ENCODE data around the gene MAP3K10.
"Not testable (repeated sequence)": the region's sequence is repeated elsewhere in the genome, so short reads cannot be mapped to it uniquely, and the experiment has no call there.

Gene MAP3K10

DNA sequence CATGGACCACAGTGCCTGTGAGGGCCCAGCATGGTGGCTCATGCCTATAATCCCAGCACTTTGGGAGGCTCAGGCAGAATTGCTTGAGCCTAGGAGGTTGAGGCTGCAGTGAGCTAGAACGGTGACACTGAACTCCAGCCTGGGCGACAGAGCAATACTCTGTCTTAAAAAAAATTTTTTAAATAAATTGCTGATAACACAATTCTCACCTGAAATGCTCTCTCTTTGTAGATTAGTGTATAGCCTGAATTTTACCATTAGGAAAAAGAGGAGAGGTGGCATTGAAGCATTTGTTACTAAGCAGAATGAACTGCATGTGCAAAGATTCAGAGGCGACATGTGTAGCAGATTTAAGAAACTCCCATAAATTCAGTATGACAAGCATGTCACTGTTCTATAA lies 29.1 kb upstream of the MAP3K10 start:
- Histone ChIP-seq H3K4me3 (ENCODE audit: severe bottlenecking) (no peak overlapping the region), H3K9me3 (ENCODE audit: severe bottlenecking) (no peaks in the 10 kb centered on the region), H3K27ac (ENCODE audit: poor library complexity, severe bottlenecking) (no peak overlapping the region), H3K4me1 (ENCODE audit: insufficient read depth, poor library complexity, severe bottlenecking) (no peaks in the 10 kb centered on the region), H3K36me3 (ENCODE audit: low read depth) (no peaks in the 10 kb centered on the region), H3K27me3 (ENCODE audit: insufficient read depth, poor library complexity, severe bottlenecking) (no peaks in the 10 kb centered on the region)
- TF ChIP-seq, protein P1, sequence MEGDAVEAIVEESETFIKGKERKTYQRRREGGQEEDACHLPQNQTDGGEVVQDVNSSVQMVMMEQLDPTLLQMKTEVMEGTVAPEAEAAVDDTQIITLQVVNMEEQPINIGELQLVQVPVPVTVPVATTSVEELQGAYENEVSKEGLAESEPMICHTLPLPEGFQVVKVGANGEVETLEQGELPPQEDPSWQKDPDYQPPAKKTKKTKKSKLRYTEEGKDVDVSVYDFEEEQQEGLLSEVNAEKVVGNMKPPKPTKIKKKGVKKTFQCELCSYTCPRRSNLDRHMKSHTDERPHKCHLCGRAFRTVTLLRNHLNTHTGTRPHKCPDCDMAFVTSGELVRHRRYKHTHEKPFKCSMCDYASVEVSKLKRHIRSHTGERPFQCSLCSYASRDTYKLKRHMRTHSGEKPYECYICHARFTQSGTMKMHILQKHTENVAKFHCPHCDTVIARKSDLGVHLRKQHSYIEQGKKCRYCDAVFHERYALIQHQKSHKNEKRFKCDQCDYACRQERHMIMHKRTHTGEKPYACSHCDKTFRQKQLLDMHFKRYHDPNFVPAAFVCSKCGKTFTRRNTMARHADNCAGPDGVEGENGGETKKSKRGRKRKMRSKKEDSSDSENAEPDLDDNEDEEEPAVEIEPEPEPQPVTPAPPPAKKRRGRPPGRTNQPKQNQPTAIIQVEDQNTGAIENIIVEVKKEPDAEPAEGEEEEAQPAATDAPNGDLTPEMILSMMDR (IDR thresholded peaks at IDR 0.05; ENCODE audit: poor library complexity, severe bottlenecking): no peak
- no peak for DNase-seq (ENCODE audit: low spot score)
- ATAC-seq (ENCODE audit: low read depth): no peak

DNA sequence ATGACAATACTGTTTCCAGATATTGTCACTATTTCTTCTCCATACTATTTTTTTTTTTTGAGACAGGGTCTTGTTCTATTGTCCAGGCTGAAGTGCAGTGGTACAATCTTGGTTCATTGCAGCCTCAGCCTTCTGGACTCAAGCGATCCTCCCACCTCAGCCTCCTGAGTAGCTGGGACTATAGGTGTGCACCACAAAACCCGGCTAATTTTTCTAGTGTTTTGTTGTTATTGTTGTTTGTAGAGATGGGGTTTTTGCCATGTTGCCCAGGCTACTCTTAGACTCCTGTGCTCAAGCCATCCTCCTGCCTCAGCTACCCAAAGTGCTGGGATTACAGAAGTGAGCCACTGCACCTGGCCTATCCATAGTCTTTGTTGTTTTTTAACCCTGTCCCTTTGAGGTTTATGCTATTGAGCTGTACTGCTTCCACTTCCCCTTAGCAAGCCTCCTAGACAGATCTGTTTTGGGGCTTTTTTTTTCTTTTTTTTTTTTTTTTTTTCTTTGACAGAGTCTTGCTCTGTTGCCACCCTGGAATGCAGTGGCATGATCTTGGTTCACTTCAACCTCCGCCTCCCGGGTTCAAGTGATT lies 27.6 kb upstream of the MAP3K10 start:
- Histone ChIP-seq H3K9me3 (ENCODE audit: severe bottlenecking) (no peaks in the 10 kb centered on the region), H3K27ac (ENCODE audit: poor library complexity, severe bottlenecking) (no peak overlapping the region), H3K4me3 (ENCODE audit: severe bottlenecking) (no peak overlapping the region), H3K4me1 (ENCODE audit: insufficient read depth, poor library complexity, severe bottlenecking) (no peaks in the 10 kb centered on the region), H3K36me3 (ENCODE audit: low read depth) (no peaks in the 10 kb centered on the region), H3K27me3 (ENCODE audit: insufficient read depth, poor library complexity, severe bottlenecking) (no peaks in the 10 kb centered on the region)
- no peak for ATAC-seq (ENCODE audit: low read depth)
- TF ChIP-seq, protein P1 (IDR thresholded peaks at IDR 0.05; ENCODE audit: poor library complexity, severe bottlenecking): no peak
- no peak for DNase-seq (ENCODE audit: low spot score)

DNA sequence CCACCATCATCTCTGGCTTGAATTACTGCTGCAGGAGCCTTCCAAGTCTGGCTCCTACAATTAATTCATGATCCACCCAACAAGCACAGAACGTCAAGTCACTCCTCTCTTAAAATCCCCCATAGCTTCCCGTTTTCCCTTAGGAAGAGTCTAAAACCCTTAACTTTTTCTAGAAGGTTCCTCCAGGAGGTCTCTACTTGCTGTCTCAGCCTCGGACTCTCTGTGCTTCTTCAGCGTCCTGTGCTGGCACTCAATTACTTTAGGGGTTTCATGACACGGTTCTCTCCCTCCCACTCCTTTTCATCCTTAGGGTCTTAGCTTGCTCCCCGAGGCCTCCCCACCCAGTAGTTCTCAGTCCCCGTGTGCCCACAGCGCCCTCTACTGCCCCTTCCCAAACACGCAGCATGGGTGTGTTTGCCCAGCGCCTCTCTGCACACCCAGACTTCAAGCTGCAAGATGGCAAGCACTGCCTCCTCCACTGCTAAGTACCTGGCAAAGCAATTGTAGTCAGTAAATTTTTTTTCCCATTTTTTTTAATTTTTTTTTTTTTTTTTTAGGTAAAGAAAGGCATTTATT lies 25.8 kb upstream of the MAP3K10 start:
- DNase-seq (ENCODE audit: low spot score) (no peak), ATAC-seq (ENCODE audit: low read depth) (no peak)
- Histone ChIP-seq H3K9me3 (ENCODE audit: severe bottlenecking) (no peaks in the 10 kb centered on the region), H3K4me1 (ENCODE audit: insufficient read depth, poor library complexity, severe bottlenecking) (no peaks in the 10 kb centered on the region), H3K4me3 (ENCODE audit: severe bottlenecking) (no peak overlapping the region), H3K27ac (ENCODE audit: poor library complexity, severe bottlenecking) (no peak overlapping the region), H3K27me3 (ENCODE audit: insufficient read depth, poor library complexity, severe bottlenecking) (no peaks in the 10 kb centered on the region), H3K36me3 (ENCODE audit: low read depth) (no peaks in the 10 kb centered on the region)
- TF ChIP-seq, protein P1 (IDR thresholded peaks at IDR 0.05; ENCODE audit: poor library complexity, severe bottlenecking): peak; percentile 42

DNA sequence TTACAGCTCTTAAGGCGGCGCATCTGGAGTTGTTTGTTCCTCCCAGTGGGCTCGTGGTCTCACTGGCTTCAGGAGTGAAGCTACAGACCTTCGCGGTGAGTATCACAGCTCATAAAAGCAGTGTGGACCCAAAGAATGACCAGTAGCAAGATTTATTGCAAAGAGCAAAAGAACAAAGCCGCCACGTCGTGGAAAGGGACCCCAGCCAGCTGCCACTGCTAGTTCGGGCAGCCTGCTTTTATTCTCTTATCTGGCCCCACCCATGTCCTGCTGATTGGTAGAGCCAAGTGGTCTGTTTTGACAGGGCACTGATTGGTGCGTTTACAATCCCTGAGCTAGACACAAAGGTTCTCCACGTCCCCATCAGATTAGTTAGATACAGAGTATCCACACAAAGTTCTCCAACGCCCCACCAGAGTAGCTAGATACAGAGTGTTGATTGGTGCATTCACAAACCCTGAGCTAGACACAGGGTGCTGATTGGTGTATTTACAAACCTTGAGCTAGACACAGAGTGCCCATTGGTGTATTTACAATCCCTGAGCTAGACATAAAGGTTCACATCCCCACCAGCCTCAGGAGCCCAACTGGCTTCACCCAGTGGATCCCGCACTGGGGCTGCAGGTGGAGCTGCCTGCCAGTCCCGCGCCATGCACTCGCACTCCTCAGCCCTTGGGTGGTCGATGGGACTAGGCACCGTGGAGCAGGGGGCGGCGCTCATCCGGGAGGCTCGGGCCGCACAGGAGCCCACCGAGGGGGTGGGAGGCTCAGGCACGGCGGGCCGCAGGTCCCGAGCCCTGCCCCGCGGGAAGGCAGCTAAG lies 21.5 kb upstream of the MAP3K10 start:
- not testable (repeated sequence) for DNase-seq (ENCODE audit: low spot score); H3K4me3 ChIP-seq (ENCODE audit: severe bottlenecking); ATAC-seq (ENCODE audit: low read depth); H3K27me3 ChIP-seq (ENCODE audit: insufficient read depth, poor library complexity, severe bottlenecking); H3K27ac ChIP-seq (ENCODE audit: poor library complexity, severe bottlenecking); H3K9me3 ChIP-seq (ENCODE audit: severe bottlenecking); H3K36me3 ChIP-seq (ENCODE audit: low read depth); H3K4me1 ChIP-seq (ENCODE audit: insufficient read depth, poor library complexity, severe bottlenecking)

DNA sequence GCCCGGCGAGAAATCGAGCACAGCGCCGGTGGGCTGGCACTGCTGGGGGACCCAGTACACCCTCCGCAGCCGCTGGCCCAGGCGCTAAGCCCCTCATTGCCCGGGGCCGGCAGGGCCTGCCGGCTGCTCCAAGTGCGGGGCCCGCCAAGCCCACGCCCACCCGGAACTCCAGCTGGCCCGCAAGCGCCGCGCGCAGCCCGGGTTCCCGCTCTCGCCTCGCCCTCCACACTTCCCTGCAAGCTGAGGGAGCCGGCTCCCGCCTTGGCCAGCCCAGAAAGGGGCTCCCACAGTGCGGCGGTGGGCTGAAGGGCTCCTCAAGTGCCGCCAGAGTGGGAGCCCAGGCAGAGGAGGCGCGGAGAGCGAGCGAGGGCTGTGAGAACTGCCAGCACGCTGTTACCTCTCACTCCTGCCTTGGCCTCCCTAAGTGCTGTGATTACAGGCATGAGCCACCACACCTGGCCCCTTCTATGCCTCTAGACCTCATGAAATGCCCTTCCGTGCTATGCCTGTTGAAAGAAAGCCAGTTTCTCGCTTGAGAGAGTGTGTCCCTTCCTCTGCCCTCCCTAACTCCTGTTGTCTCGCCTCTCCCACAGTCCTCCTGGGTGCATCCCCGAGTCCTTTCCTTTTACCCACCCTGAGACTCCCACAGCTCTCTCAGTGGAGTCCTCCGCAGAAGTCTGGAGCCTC lies 20.8 kb upstream of the MAP3K10 start:
- not testable (repeated sequence) for DNase-seq (ENCODE audit: low spot score); H3K27ac ChIP-seq (ENCODE audit: poor library complexity, severe bottlenecking); H3K4me1 ChIP-seq (ENCODE audit: insufficient read depth, poor library complexity, severe bottlenecking); ATAC-seq (ENCODE audit: low read depth); H3K27me3 ChIP-seq (ENCODE audit: insufficient read depth, poor library complexity, severe bottlenecking); H3K36me3 ChIP-seq (ENCODE audit: low read depth); H3K4me3 ChIP-seq (ENCODE audit: severe bottlenecking); H3K9me3 ChIP-seq (ENCODE audit: severe bottlenecking)

DNA sequence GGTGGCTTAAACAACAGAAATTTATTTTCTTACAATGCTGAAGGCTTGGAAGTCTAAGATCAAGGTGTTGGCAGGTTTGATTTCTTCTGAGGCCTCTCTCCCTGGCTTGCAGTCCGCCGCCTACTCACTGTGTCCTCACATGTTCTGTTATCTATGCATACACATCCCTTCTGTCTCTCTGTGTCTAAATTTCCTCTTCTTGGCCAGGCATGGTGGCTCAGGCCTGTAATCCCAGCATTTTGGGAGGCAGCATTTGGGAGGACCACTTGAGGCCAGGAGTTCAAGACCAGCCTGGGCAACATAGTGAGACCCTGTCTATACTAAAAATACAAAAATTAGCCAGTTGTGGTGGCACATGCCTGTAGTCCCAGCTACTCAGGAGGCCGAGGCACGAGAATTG lies 19.9 kb upstream of the MAP3K10 start:
- H3K27me3 ChIP-seq (ENCODE audit: insufficient read depth, poor library complexity, severe bottlenecking); DNase-seq (ENCODE audit: low spot score); H3K4me3 ChIP-seq (ENCODE audit: severe bottlenecking); H3K4me1 ChIP-seq (ENCODE audit: insufficient read depth, poor library complexity, severe bottlenecking); H3K9me3 ChIP-seq (ENCODE audit: severe bottlenecking); H3K27ac ChIP-seq (ENCODE audit: poor library complexity, severe bottlenecking); ATAC-seq (ENCODE audit: low read depth); H3K36me3 ChIP-seq (ENCODE audit: low read depth): not testable (repeated sequence)
